WTC11 (cell line): Measurements from ENCODE around the gene TSEN15.
A peak's percentile ranks its signal among the peaks of the same experiment; 100 is the strongest.

Source experiments
- CTCF ChIP-seq: fragments of 200-600 bp; IDR thresholded peaks from 2 replicates; pipeline ENCODE4 v1.8.0; 2022; ENCODE audit warnings: antibody characterized with exemption
- E2F1 ChIP-seq: sonication (generic); formaldehyde crosslinking; IDR thresholded peaks from 2 replicates; pipeline ENCODE4 v1.8.0; 2022; ENCODE audit warnings: mild to moderate bottlenecking, missing genetic modification reagents
- HMGXB4 ChIP-seq: sonication (generic); formaldehyde crosslinking; IDR thresholded peaks from 2 replicates; pipeline ENCODE4 v1.8.1; 2023; ENCODE audit warnings: mild to moderate bottlenecking, moderate library complexity, missing genetic modification reagents
- NR2C2 ChIP-seq: sonication (generic); formaldehyde crosslinking; IDR thresholded peaks from 2 replicates; pipeline ENCODE4 v1.8.0; 2022; ENCODE audit warnings: mild to moderate bottlenecking, missing genetic modification reagents
- NR3C1 ChIP-seq: sonication (generic); formaldehyde crosslinking; conservative IDR thresholded peaks from 2 replicates; pipeline ENCODE4 v1.8.1; 2023; ENCODE audit warnings: low read depth, mild to moderate bottlenecking, missing genetic modification reagents
- PRDM15 ChIP-seq: sonication (generic); formaldehyde crosslinking; IDR thresholded peaks from 2 replicates; pipeline ENCODE4 v1.8.0; 2022; ENCODE audit warnings: missing genetic modification reagents
- TCF7 ChIP-seq: sonication (generic); formaldehyde crosslinking; IDR thresholded peaks from 2 replicates; pipeline ENCODE4 v1.8.0; 2022; ENCODE audit warnings: mild to moderate bottlenecking, low read depth, missing genetic modification reagents, moderate library complexity
- USF1 ChIP-seq: sonication (generic); formaldehyde crosslinking; IDR thresholded peaks from 2 replicates; pipeline ENCODE4 v1.8.0; 2022; ENCODE audit warnings: mild to moderate bottlenecking, missing genetic modification reagents

- TF ChIP-seq TCF7 (CRISPR knock-in tag) (peak; percentile 30; the same call in 1 of the 2 replicates), E2F1 (CRISPR knock-in tag) (peak; percentile 66; the same call in 1 of the 2 replicates), CTCF (no peak), USF1 (peak; percentile 46; the same call in 1 of the 2 replicates), NR2C2 (CRISPR knock-in tag) (peak; percentile 48), HMGXB4 (CRISPR knock-in tag) (peak; percentile 86; the same call in 1 of the 2 replicates), NR3C1 (CRISPR knock-in tag) (no peak), PRDM15 (no peak)
Measured at GRCh38 chr1:184051485-184052193, at the start of gene TSEN15.
